ENCODE measurements around the gene CBLC. TPM values are rescaled to one million over a fixed set of nuclear protein-coding genes. Genes with fewer than 3 reads are reported as not detected.
"Not testable (repeated sequence)": the region's sequence is repeated elsewhere in the genome, so short reads cannot be mapped to it uniquely, and the experiment has no call there.

The CBLC gene
- total RNA-seq, 1 donor from 2014 or later, result 0.13 TPM

DNA sequence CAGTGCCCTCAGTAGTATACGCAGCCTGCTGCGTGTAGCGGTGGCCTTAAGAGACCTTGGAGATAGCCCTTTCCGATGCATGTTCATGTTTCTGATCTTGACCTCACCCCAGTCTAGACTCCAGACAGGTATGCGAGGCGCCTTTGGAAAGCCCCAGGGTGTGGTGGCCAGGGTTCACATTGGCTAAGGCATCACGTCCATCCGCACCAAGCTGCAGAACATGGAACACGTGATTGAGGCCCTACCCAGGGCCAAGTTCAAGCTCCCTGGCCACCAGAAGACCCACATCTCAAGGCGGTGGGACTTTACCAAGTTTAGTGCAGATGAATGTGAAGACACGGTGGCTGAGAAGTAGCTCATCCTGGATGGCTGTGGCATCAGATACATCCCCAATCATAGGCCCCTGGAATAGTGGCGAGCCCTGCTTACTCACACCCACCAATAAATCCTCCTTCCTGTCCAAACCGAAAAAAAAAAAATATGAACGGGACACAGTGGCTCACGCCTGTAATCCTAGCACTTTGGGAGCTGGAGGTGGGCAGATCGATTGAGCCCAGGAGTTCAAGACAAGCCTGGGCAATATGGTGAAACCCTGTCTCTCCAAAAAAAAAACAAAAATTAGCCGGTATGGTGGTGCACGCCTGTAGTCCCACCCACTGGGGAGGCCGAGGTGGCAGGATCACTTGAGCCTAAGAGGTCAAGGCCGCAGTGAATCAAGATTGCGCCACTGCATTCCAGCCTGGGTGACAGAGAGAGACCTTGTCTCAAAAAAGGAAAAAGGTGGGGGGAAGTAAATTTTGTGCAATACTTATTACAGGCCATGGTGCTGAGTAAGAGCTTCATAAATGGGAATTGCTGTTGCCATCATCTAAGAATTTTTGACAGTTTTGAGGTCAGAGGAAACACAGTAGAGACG, 12.4 kb upstream of the CBLC start:
- no peak for DNase-seq (ENCODE audit: low read depth in 2 of 2)

DNA sequence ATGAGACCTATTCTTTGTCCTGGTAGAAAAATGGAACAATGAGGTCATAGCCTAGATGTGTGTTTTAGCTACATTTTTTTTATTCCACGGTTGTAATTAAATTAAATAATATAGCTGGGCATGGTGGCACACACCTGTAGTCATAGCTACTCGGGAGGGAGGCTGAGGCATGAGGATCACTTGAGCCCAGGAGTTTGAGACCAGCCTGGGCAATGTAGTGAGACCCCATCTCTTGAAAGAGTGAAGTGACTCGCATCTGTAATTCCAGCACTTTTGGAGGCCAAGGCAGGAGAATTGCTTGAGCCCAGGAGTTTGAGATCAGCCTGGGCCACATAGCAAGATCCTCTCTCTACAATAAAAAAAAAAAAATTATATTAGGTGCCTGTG, 11.7 kb upstream of the CBLC start:
- no peak for DNase-seq (ENCODE audit: low read depth in 2 of 2)

DNA sequence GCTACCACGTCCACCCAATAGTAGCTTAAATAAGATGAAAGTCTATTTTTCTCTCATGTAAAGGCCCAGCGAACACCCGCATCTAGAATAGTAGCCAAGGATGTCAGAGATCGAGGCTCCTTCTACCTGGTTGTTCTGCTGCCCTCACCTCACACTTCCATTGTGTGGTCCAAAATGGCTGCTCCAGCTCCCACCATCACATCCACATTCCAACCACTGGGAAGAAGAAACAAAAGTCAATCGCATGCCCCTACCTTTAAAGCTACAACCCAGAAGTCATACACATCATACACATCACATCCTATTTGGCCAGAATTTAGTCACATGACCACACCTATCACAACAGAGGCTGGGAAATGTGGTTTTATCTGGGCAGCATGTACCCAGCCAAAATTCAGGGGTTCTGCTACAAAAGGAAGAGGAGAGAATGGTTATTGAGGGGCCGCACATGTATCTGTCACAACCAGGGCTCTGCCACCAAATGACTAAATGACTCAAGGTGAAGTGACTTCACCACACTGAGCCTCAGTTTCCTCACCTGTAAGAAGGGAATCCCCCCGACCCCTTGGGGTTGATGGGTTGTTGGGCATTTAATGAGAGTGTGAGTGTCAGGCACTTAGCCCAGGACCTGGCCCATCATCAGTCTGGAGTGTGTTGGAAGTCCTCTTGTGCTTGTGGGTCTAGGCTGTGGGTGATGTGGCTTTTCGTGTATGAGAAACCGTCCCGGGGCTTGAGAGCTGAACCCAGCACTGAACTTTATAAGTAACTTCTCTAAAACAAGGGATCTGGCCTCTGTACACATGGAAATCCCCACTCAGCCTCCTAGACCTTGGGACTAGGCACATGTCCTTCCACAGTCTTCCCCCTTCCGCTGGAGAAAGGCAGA, 10.2 kb upstream of the CBLC start:
- DNase-seq (ENCODE audit: low read depth in 2 of 2), result no peak

DNA sequence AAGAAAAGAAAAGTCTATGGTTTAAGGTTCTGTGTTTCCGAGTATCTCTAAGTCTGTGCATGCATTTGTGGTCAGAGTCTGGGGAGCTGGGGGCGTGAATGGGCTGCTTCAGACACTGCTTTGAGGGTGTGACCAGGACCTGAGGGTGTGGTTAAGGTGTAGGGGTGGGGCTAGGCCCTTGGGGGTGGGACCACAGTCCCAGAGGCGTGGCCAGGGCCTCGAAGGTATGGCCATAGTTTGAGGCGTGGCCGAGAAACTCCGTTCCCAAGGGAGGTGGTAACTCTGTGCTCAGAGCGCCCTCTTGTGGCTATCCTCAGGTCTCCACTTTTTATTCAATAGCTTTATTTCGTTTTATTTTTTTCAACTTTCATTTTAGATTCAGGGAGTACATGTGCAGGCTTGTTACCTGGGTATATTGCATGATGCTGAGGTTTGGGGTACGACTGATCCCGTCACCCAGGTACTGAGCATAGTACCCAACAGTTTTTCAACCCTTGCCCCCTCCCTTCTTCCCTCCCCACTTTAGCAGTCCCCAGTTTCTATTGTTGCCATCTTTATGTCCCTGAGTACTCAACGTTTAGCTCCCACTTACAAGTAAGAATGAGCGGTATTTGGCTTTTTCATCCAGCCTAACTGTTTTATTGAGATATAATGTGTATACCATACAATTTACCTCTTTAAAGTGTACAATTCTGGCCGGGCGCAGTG, 7.0 kb upstream of the CBLC start:
- peak; percentile 88 to 94 for DNase-seq (ENCODE audit: low read depth in 2 of 2)

DNA sequence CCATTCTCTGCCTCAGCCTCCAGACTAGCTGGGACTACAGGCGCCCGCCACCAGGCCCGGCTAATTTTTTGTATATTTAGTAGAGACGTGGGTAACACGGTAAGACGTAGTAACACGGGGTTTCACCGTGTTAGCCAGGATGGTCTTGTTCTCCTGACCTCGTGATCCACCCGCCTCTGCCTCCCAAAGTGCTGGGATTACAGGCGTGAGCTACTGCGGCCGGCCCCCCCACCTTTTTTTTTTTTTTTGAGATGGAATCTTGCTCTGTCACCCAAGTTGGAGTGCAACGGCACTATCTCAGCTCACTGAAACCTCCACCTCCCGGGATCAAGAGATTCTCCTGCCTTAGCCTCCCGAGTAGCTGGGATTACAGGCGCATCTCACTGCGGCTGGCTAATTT, 5.5 kb upstream of the CBLC start:
- DNase-seq (ENCODE audit: low read depth in 2 of 2), result not testable (repeated sequence)

DNA sequence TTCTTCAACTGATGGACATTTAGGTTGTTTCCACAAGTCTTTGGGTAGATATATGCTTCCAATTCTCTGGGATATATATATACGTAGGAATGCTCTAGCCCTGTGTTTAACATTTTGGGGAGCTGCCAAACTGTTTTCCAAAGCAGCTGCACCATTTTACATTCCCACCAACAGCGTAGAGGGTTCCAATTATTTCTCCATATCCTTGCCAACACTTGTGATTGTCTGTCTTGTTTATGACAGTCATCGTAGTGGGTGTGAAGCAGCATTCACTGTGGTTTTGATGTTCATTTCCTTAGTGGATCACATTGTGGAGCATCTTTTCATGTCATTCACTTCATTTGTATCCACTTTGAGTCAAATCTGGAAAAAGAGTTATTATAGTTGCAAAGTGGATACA, 4.7 kb upstream of the CBLC start:
- DNase-seq (ENCODE audit: low read depth in 2 of 2), result no peak

DNA sequence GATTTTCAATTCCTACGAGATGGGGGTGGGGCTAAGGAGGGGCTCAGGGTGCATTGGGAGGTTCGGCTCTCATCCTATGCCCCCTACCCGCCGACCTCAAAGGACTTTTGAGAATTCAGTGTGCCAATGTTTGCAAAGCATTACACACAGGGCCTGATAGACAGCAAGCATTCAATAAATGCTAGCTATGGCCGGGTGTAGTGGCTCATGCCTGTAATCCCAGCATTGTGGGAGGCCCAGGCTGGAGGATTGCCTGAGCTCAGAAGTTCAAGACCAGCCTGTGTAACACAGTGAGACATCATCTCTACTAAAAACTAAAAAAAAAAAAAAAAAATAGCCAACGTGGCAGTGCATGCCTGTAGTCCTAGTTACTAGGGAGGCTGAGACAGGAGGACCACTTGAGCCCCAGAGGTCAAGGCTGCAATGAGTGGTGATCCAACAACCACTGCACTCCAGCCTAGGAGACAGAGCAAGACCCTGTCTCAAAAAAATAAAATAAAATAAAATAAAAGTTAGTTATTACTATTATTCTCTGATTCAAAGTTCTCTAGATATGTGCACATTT, 1.9 kb upstream of the CBLC start:
- DNase-seq (ENCODE audit: low read depth in 2 of 2), result no peak

DNA sequence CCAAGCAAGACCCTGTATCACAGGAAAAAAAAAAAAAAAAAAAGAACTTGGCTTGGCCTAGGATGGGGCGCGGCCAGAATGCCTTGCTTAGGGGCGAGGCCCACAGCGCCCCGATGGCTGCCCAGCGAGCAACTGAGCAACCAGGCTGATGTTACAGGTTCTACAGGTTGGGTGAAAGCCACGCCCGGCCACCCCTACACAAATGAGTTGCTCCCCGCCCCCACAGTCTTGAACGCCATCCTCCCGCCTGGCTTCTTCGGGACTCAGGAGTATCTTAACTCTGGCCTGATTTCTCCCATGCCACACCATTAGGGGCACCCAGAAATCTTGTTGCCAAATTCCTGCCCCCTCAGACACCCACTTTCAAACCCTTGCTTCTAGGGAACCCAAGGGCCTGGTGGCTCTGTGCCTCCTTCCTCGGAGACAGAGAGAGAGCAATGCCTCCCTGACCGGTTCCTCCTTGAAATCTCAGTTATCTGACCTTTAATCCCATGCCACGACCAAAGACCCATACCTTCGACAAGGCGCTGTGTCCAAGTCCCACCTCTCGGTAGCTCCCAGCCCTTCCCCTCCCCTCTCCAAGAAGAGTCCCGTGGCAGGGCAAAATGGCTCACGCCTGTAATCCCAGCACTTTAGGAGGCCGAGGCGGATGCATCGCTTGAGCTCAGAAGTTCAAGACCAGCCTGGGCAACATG, 1.1 kb upstream of the CBLC start:
- no peak for DNase-seq (ENCODE audit: low read depth in 2 of 2)

DNA sequence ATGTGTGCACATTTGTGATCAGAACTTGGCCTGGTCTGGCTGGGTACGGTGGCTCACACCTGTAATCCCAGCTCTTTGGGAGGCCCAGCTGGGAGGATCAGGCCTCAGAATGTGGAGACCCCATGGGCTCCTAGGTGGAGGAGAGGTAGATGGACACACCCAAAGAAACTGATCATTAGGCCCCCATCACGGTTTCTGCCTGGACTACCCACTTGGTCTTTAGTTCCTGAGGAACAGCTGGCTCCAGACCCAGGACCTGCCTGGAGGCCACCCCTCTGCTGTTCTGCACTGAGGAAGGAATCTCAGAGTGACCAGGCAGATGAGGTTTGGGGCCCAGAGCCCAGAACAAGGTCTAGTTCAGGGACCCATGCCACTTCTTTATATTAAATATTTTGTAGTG, 1.5 kb downstream of the CBLC start:
- DNase-seq (ENCODE audit: low read depth in 2 of 2), result no peak

DNA sequence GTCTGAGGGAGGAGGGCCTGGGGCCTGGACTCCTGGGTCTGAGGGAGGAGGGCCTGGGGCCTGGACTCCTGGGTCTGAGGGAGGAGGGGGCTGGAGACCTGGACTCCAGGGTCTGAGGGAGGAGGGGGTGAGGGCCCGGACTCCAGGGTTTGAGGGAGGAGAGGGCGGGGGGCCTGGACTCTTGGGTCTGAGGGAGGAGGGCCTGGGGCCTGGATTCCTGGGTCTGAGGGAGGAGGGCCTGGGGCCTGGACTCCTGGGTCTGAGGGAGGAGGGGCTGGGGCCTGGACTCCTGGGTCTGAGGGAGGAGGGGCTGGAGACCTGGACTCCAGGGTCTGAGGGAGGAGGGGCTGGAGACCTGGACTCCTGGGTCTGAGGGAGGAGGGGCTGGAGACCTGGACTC, 4.0 kb downstream of the CBLC start:
- DNase-seq (ENCODE audit: low read depth in 2 of 2), result not testable (repeated sequence)

DNA sequence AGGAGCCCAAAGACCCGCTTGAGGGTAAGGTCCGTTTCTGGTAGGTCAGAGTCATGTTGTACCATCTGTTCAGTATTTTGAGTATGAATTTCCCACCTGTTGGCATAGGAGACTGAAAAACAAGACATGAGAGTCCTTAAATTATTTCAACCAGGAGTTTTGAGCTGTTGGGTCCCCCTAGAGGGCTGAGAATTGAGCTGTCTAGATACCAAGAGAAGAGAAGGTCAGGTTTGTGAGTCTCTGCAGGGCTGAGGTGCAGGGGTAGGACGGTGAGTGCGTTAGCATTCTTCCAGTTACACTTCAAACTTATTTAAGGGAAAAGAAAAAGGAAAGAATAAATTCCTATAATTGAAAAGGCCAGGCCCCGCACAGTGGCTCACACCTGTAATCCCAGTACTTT, 5.0 kb downstream of the CBLC start:
- no peak for DNase-seq (ENCODE audit: low read depth in 2 of 2)

DNA sequence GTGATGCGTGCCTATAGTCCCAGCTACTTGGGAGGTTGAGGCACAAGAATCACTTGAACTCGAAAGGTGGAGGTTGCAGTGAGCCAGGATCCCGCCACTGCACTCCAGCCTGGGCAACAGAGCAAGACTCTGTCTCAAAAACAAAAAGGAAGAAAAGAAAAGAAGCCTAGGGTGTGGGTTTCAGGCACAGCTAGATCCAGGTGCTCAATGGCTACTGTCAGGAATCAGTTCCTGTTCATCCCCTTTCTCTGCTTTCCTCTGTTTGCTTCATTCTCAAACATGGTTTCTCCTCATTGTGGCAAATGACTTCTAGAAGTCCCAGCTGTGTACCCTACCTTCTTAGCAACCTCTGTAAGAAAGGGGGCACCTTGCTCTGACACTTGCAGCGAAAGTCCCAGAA, 5.9 kb downstream of the CBLC start:
- DNase-seq (ENCODE audit: low read depth in 2 of 2), result no peak

DNA sequence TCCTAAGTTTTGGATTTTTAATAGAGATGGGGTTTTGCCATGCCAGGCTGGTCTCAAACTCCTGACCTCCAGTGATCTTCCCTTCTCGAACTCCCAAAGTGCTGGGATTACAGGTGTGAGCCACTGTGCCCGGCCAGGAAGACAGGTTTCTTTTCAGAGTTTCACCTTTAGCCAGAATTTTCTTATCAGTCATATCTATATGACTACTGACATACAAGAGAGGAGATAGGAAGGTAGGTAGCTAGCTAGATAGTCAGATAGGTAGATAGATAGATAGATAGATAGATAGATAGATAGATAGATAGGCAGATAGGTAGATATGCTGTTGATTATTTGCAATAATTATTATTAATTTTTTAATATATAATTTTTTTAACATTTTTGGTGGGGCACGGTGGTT, 7.6 kb downstream of the CBLC start:
- no peak for DNase-seq (ENCODE audit: low read depth in 2 of 2)

DNA sequence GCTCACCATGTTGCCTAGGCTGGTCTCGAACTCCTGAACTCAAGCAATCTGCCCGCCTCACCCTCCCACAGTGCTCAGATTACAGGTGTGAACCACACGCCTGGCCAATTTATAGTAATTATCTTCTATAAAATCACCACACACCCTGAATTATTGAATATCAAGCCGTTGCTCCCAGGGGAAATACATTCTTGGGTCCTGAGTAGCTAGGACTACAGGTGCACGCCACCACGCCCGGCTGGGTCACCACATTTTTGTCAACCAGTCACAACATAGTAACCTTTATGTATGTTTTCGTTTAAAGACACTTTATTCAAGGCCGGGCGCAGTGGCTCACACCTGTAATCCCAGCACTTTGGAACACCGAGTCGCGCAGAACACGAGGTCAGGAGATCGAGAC, 8.3 kb downstream of the CBLC start:
- no peak for DNase-seq (ENCODE audit: low read depth in 2 of 2)

DNA sequence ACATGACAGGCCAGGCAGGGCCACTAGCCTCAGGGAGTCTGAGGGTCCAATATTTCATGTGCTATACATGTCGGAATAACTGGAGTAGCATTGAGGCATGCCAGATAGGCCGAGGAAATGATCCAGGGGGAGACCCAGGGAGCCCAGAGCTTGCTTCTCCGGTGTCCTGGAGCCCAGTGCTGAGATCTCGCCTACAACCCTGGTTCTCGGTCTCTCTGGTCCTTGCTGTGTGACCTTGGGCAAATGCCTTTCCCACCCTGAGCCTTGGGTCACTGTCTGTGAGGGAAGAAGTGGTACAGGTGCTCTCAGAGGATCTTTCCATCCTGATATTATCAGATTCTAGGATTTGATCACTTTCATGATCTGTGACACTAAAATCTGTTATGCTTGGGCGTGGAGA, 11.3 kb downstream of the CBLC start:
- no peak for DNase-seq (ENCODE audit: low read depth in 2 of 2)

DNA sequence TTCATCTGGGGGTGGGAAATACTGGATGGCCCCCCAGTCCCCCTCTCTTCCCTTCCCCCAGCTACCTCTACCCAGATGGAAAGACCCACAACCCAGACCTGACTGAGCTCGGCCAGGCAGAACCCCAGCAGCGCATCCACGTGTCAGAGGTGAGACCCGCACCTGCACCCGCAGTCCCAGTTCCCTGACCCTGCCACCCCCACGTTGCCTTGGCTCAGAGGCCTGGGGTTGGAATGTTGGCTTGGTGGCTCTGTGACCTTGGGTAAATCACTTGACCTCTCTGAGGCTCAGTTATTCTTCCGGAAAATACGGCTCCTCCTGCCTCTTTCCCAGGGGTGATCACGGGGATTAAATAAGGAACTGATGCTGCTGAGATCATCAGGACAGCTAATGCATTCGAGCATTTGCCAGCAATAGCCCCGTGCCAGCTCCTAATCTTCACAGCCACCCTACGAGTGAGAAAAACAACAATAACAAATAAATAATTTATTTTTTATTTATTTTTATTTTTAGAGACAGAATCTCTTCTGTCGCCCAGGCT, 12.3 kb downstream of the CBLC start:
- no peak for DNase-seq (ENCODE audit: low read depth in 2 of 2)

DNA sequence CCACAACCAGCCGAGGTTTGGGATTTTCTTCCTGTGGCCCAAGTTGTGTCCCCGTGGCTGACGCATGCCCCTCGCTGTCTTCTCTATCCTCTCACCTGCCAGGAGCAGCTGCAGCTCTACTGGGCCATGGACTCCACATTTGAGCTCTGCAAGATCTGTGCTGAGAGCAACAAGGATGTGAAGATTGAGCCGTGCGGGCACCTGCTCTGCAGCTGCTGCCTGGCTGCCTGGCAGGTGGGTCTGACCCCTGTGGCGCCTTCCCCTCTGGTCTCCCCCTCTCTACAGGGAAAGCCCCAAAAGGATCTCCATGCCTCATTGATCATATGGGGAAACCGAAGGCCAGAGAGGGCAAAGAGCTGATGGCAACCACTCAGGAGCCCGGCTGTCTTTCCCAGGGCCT, 14.6 kb downstream of the CBLC start:
- DNase-seq (ENCODE audit: low read depth in 2 of 2), result no peak

DNA sequence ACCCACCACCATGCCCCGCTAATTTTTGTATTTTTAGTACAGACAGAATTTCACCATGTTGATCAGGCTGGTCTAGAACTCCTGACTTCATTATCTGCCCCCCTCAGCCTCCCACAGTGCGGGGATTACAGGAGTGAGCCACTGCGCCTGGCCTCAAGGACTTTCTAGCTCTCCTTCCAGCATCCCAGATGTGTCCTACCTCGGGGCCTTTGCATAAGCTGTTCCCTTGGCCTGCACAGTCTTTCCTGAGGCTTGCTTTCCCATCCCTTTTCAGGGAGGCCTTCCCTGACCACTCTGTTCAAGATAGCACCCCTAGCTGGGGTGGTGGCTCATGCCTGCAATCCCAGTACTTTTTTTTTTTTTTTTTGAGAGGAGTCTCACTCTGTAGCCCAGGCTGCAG, 16.9 kb downstream of the CBLC start:
- DNase-seq (ENCODE audit: low read depth in 2 of 2), result no peak

DNA sequence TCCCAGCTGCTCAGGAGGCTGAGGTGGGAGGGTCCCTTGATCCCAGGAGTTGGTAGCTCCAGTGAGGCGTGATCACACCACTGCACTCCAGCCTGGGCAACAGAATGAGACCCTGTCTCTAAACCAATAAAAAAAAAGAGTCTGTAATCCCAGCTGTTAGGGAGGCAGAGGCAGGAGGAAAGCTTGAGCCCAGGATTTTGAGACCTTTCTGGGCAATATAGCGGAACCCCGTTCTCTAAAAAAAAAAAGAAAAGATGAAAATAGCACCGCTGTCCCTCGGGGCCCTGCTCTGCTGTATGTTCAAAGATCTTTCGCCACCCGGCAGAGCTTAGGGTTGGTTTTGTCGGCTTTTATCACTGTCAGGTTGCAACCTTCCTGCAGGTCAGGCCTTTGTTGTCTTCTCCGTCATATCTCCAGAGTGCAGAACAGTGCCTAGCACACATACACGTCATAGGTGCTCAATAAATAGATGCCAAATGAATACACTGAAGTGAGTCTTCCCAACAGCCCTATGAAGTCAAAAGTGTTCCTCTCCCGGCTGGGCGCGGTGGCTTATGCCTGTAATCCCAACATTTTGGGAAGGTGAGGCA, 17.8 kb downstream of the CBLC start:
- no peak for DNase-seq (ENCODE audit: low read depth in 2 of 2)

DNA sequence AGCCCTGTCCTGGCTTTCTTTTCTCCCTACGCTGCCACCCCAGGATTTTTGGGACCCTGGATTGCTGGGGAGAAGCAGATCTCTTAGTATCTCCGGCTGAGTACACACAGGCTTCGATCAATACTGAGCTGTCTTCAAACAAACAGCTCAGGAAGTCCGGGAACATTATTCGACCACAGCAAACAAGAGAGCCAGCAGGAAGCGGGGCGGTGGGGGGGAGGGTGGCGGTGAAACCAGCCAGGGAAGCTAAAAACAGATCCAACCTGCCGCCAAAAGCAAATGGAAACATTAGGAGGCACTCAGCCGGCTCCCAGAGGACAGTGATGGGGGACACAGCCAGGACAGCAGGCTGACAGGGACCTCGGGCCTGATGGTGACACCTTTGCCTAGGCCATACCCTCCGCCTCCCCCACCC, 19.0 kb downstream of the CBLC start:
- DNase-seq (ENCODE audit: low read depth in 2 of 2), result peak; percentile 61

All from dermis microvascular lymphatic vessel endothelial cell (primary cell).